Keratinocyte (primary cell): ENCODE measurements around the gene FXYD2. TPM values are rescaled to one million over a fixed set of nuclear protein-coding genes. Genes with fewer than 3 reads are reported as not detected.

Experiments used
- DNase-seq: peaks from one replicate; pipeline ENCODE4 v3.0.0-alpha.2; 2011; ENCODE audit warnings: low read depth, missing footprints, low spot score
- FAIRE-seq: peaks from 2 replicates; lab custom pipeline; 2011; peaks lifted over from hg19 to GRCh38; lab: Jason Lieb, UNC
- H2AFZ ChIP-seq: 2 replicates; pipeline ENCODE4 v1.6.0; 2012; ENCODE audit warnings: low read length, control low read depth, inconsistent platforms; ENCODE audit not compliant: control insufficient read depth
- H3K27ac ChIP-seq: 2 replicates; pipeline ENCODE4 v1.5.1; 2011; ENCODE audit warnings: low read length; ENCODE audit not compliant: control insufficient read depth, insufficient read depth
- H3K27me3 ChIP-seq: 3 replicates; pipeline ENCODE4 v1.6.0; 2011; ENCODE audit warnings: low read length; ENCODE audit not compliant: control insufficient read depth, insufficient read depth; ENCODE audit errors: extremely low read depth
- H3K36me3 ChIP-seq, 2 experiments: 2 replicates in 1 of 2; 3 replicates in 1 of 2; pipeline ENCODE4 v1.5.1; 2011; ENCODE audit warnings: low read length in 2 of 2, mild to moderate bottlenecking in 1 of 2; ENCODE audit not compliant: control insufficient read depth in 2 of 2, insufficient read depth in 2 of 2; ENCODE audit errors: extremely low read depth in 1 of 2
- H3K4me1 ChIP-seq: 3 replicates; pipeline ENCODE4 v1.5.1; 2011; ENCODE audit warnings: low read length; ENCODE audit not compliant: control insufficient read depth, insufficient read depth; ENCODE audit errors: extremely low read depth
- H3K4me2 ChIP-seq: 3 replicates; pipeline ENCODE4 v1.6.0; 2011; ENCODE audit warnings: low read depth, low read length; ENCODE audit not compliant: control insufficient read depth, insufficient read depth; ENCODE audit errors: extremely low read depth
- H3K4me3 ChIP-seq, 3 experiments: fragments of 200-600 bp in 1 of 3; sonication (generic) in 1 of 3; 2 replicates in 2 of 3; 3 replicates in 1 of 3; pipeline ENCODE4 v1.5.1; 2011 to 2016; ENCODE audit warnings: low read length in 3 of 3, mild to moderate bottlenecking in 3 of 3, control low read depth in 2 of 3, inconsistent platforms in 1 of 3, low read depth in 1 of 3, mixed read lengths in 1 of 3, mixed run types in 1 of 3, moderate library complexity in 1 of 3; ENCODE audit not compliant: control insufficient read depth in 2 of 3, insufficient read depth in 2 of 3; ENCODE audit errors: extremely low read depth in 1 of 3
- H3K79me2 ChIP-seq: 2 replicates; pipeline ENCODE4 v1.6.0; 2012; ENCODE audit warnings: low read length; ENCODE audit not compliant: control insufficient read depth, insufficient read depth
- H3K9ac ChIP-seq: 3 replicates; pipeline ENCODE4 v1.6.0; 2011; ENCODE audit warnings: low read length; ENCODE audit not compliant: control insufficient read depth, insufficient read depth; ENCODE audit errors: extremely low read depth
- H3K9me1 ChIP-seq: 3 replicates; pipeline ENCODE4 v1.6.0; 2011; ENCODE audit warnings: low read length; ENCODE audit not compliant: control insufficient read depth, insufficient read depth; ENCODE audit errors: extremely low read depth
- H3K9me3 ChIP-seq: 2 replicates; pipeline ENCODE4 v1.5.1; 2012; ENCODE audit warnings: low read depth, low read length; ENCODE audit not compliant: control insufficient read depth
- H4K20me1 ChIP-seq: 3 replicates; pipeline ENCODE4 v1.6.0; 2011; ENCODE audit warnings: low read length; ENCODE audit not compliant: control insufficient read depth, insufficient read depth; ENCODE audit errors: extremely low read depth
- EZH2 ChIP-seq: IDR thresholded peaks from one replicate; pipeline ENCODE4 v1.6.1; 2012; ENCODE audit warnings: inconsistent platforms, mild to moderate bottlenecking, low read length, moderate library complexity
- dilution Hi-C: fragments of 300-500 bp; cut with MboI; formaldehyde crosslinking; loops from one replicate; pipeline ENCODE4 v1.7.0; 2020; ENCODE audit warnings: low sequenced_read_pairs; ENCODE audit not compliant: extremely low pct_ligation_motif_present
- polyA plus RNA-seq, 5 experiments: library from polyadenylated mRNA; depleted of rRNA in 3 of 5; stranded (reverse) in 3 of 5; stranded (forward) in 1 of 5; unstranded in 1 of 5; fragments of >200 nt; gene quantifications; 1 replicate in 1 of 5; 2 replicates in 3 of 5; 3 replicates in 1 of 5; pipeline versions ENCODE4 v1.2.1 to v1.2.3, GENCODE V29; 2011 to 2012; ENCODE audit warnings: missing spikeins in 2 of 5, low read depth in 1 of 5, low replicate concordance in 1 of 5
- TF ChIP-seq, protein P1 (sequence below), 3 experiments: IDR thresholded peaks in 1 of 3; conservative IDR thresholded peaks in 1 of 3; optimal IDR thresholded peaks in 1 of 3; 2 replicates in 2 of 3; 3 replicates in 1 of 3; pipeline versions ENCODE3 to v1.5.1; 2011; ENCODE audit warnings: low read length in 3 of 3, mild to moderate bottlenecking in 3 of 3, moderate library complexity in 2 of 3, control low read depth in 1 of 3, inconsistent platforms in 1 of 3; ENCODE audit not compliant: insufficient read depth in 2 of 3; ENCODE audit errors: extremely low read depth in 1 of 3

FXYD2 gene
- polyA plus RNA-seq, 1 donor (not counting 4 experiments of a cell fraction or from before 2014, with no cell fraction given) = not detected

DNA sequence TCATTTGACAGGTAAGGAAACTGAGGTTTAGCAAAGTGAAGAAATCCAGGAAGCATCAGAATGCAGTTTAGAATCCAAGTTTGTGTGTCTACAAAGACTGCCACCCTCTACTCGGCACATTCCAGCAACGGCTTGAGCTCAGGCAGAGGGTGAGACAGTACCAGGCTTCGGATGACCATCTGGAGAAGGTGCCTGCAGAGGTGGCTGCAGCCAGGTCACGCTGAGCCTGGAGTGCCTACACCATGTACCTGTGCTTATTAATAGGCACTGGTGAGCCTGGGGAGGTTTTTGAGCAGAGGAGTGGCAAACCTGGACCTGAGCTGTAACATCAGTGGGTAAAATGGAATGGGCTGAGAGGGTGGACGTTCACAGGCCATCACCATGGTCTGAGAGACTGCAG, 47.2 kb upstream of the FXYD2 start:
- Histone ChIP-seq H3K27ac (no peak overlapping the region), H2AFZ (no peak overlapping the region), H3K27me3 (peaks cover 50% of the 10 kb centered on the region), H3K79me2 (no peaks in the 10 kb centered on the region), H3K9ac (no peak overlapping the region), H3K4me1 (no peaks in the 10 kb centered on the region), H3K9me3 (no peaks in the 10 kb centered on the region), H3K36me3 (no peaks in the 10 kb centered on the region), H3K9me1 (no peaks in the 10 kb centered on the region), H4K20me1 (no peaks in the 10 kb centered on the region), H3K4me3 (no peak overlapping the region), H3K4me2 (no peak overlapping the region)
- dilution Hi-C loops = no loop called here
- DNase-seq = no peak
- no peak for TF ChIP-seq EZH2
- TF ChIP-seq, protein P1, sequence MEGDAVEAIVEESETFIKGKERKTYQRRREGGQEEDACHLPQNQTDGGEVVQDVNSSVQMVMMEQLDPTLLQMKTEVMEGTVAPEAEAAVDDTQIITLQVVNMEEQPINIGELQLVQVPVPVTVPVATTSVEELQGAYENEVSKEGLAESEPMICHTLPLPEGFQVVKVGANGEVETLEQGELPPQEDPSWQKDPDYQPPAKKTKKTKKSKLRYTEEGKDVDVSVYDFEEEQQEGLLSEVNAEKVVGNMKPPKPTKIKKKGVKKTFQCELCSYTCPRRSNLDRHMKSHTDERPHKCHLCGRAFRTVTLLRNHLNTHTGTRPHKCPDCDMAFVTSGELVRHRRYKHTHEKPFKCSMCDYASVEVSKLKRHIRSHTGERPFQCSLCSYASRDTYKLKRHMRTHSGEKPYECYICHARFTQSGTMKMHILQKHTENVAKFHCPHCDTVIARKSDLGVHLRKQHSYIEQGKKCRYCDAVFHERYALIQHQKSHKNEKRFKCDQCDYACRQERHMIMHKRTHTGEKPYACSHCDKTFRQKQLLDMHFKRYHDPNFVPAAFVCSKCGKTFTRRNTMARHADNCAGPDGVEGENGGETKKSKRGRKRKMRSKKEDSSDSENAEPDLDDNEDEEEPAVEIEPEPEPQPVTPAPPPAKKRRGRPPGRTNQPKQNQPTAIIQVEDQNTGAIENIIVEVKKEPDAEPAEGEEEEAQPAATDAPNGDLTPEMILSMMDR (optimal IDR thresholded peaks at IDR 0.05 in 1 of 3, IDR thresholded peaks at IDR 0.05 in 1 of 3, conservative IDR thresholded peaks at IDR 0.05 in 1 of 3; ENCODE audit: extremely low read depth in 1 of 3, insufficient read depth in 2 of 3, low read length in 3 of 3) = no peak
- no peak for FAIRE-seq

DNA sequence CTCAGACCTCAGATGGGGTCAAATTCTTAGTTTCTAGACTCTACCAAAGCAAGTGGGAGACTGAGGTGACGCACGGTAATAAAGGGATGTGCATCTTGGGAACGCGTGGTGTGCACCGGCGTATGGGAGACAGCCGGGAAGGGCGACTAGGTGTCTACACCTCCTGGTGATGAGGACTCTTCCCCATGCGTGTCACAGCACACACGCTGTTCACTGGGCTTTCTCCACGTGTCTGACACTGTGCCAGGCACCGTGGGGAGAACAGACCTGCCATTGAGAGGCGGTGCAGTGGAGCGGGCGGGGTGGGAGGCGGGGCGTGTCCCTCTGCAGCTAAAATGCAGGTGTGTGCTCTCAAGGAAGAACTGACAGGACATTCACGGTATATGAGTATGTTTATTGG, 46.6 kb upstream of the FXYD2 start:
- no peak for DNase-seq
- Histone ChIP-seq H3K9me3 (no peaks in the 10 kb centered on the region), H4K20me1 (no peaks in the 10 kb centered on the region), H3K9ac (no peak overlapping the region), H3K36me3 (no peaks in the 10 kb centered on the region), H2AFZ (no peak overlapping the region), H3K4me2 (no peak overlapping the region), H3K79me2 (no peaks in the 10 kb centered on the region), H3K27ac (no peak overlapping the region), H3K9me1 (no peaks in the 10 kb centered on the region), H3K27me3 (peaks cover 44% of the 10 kb centered on the region), H3K4me1 (no peaks in the 10 kb centered on the region), H3K4me3 (no peak overlapping the region)
- FAIRE-seq = no peak
- TF ChIP-seq, protein P1 (optimal IDR thresholded peaks at IDR 0.05 in 1 of 3, IDR thresholded peaks at IDR 0.05 in 1 of 3, conservative IDR thresholded peaks at IDR 0.05 in 1 of 3; ENCODE audit: extremely low read depth in 1 of 3, insufficient read depth in 2 of 3, low read length in 3 of 3) = no peak
- TF ChIP-seq EZH2 = no peak
- dilution Hi-C loops = no loop called here
